Activated naive CD4-positive, alpha-beta T cell treated with Interleukin-2 at 50 U/mL for 16 hours (primary cell): ENCODE data around the gene STMN3.
"Not testable (repeated sequence)": the region's sequence is repeated elsewhere in the genome, so short reads cannot be mapped to it uniquely, and the experiment has no call there.

Experiments used
- DNase-seq: peaks from one replicate; pipeline ENCODE4 v3.0.0-alpha.2; 2020

Gene STMN3

GRCh38 chr20:63630956-63631355 is 22.3 kb downstream of the STMN3 start:
- not testable (repeated sequence) for DNase-seq

GRCh38 chr20:63628246-63628975 is 24.8 kb downstream of the STMN3 start:
- DNase-seq, result peak; percentile 75

- DNase-seq, result no peak
These were observed 25.4 kb downstream of the STMN3 start for GRCh38 chr20:63627751-63628245.

GRCh38 chr20:63627129-63627750 is 26.0 kb downstream of the STMN3 start:
- DNase-seq, result peak; percentile 94

- peak; percentile 75 for DNase-seq
These were observed 26.6 kb downstream of the STMN3 start, which contains the start of gene GMEB2 for GRCh38 chr20:63626424-63627128. Gene GMEB2, minus strand, starts transcription at chr20:63627101. Its CDS starts 7,704 bp downstream, at chr20:63619397.

GRCh38 chr20:63625771-63626423 is 27.3 kb downstream of the STMN3 start:
- peak; percentile 26 for DNase-seq

- no peak for DNase-seq
These were observed 28.7 kb downstream of the STMN3 start for GRCh38 chr20:63624486-63624885.

GRCh38 chr20:63622732-63623131 is 30.5 kb downstream of the STMN3 start:
- DNase-seq, result no peak

- no peak for DNase-seq
These were observed 31.1 kb downstream of the STMN3 start for GRCh38 chr20:63622096-63622495.

GRCh38 chr20:63620991-63621390 is 32.2 kb downstream of the STMN3 start:
- no peak for DNase-seq

GRCh38 chr20:63619505-63619904 is 33.7 kb downstream of the STMN3 start:
- no peak for DNase-seq

- no peak for DNase-seq
These were observed 34.1 kb downstream of the STMN3 start for GRCh38 chr20:63619086-63619485.

- no peak for DNase-seq
These were observed 34.8 kb downstream of the STMN3 start for GRCh38 chr20:63618291-63618980.

- DNase-seq, result no peak
These were observed 35.4 kb downstream of the STMN3 start for GRCh38 chr20:63617876-63618265.

- DNase-seq, result no peak
These were observed 35.9 kb downstream of the STMN3 start for GRCh38 chr20:63617092-63617875.

GRCh38 chr20:63613863-63614594 is 39.2 kb downstream of the STMN3 start:
- not testable (repeated sequence) for DNase-seq

- DNase-seq, result no peak
These were observed 40.8 kb downstream of the STMN3 start for GRCh38 chr20:63612276-63612931.

GRCh38 chr20:63611646-63612045 is 41.6 kb downstream of the STMN3 start:
- DNase-seq, result no peak

- DNase-seq, result no peak
These were observed 42.4 kb downstream of the STMN3 start for GRCh38 chr20:63610581-63611435.
